Keratinocyte (primary cell): Measurements from ENCODE around the gene ST3GAL5. TPM values are rescaled to one million over a fixed set of nuclear protein-coding genes. Genes with fewer than 3 reads are reported as not detected.

Source experiments
- DNase-seq: peaks from one replicate; pipeline ENCODE4 v3.0.0-alpha.2; 2011; ENCODE audit warnings: low read depth, missing footprints, low spot score
- FAIRE-seq: peaks from 2 replicates; lab custom pipeline; 2011; peaks lifted over from hg19 to GRCh38; lab: Jason Lieb, UNC
- H2AFZ ChIP-seq: 2 replicates; pipeline ENCODE4 v1.6.0; 2012; ENCODE audit warnings: low read length, control low read depth, inconsistent platforms; ENCODE audit not compliant: control insufficient read depth
- H3K27ac ChIP-seq: 2 replicates; pipeline ENCODE4 v1.5.1; 2011; ENCODE audit warnings: low read length; ENCODE audit not compliant: control insufficient read depth, insufficient read depth
- H3K27me3 ChIP-seq: 3 replicates; pipeline ENCODE4 v1.6.0; 2011; ENCODE audit warnings: low read length; ENCODE audit not compliant: control insufficient read depth, insufficient read depth; ENCODE audit errors: extremely low read depth
- H3K36me3 ChIP-seq, 2 experiments: 2 replicates in 1 of 2; 3 replicates in 1 of 2; pipeline ENCODE4 v1.5.1; 2011; ENCODE audit warnings: low read length in 2 of 2, mild to moderate bottlenecking in 1 of 2; ENCODE audit not compliant: control insufficient read depth in 2 of 2, insufficient read depth in 2 of 2; ENCODE audit errors: extremely low read depth in 1 of 2
- H3K4me1 ChIP-seq: 3 replicates; pipeline ENCODE4 v1.5.1; 2011; ENCODE audit warnings: low read length; ENCODE audit not compliant: control insufficient read depth, insufficient read depth; ENCODE audit errors: extremely low read depth
- H3K4me2 ChIP-seq: 3 replicates; pipeline ENCODE4 v1.6.0; 2011; ENCODE audit warnings: low read depth, low read length; ENCODE audit not compliant: control insufficient read depth, insufficient read depth; ENCODE audit errors: extremely low read depth
- H3K4me3 ChIP-seq, 3 experiments: fragments of 200-600 bp in 1 of 3; sonication (generic) in 1 of 3; 2 replicates in 2 of 3; 3 replicates in 1 of 3; pipeline ENCODE4 v1.5.1; 2011 to 2016; ENCODE audit warnings: low read length in 3 of 3, mild to moderate bottlenecking in 3 of 3, control low read depth in 2 of 3, inconsistent platforms in 1 of 3, low read depth in 1 of 3, mixed read lengths in 1 of 3, mixed run types in 1 of 3, moderate library complexity in 1 of 3; ENCODE audit not compliant: control insufficient read depth in 2 of 3, insufficient read depth in 2 of 3; ENCODE audit errors: extremely low read depth in 1 of 3
- H3K79me2 ChIP-seq: 2 replicates; pipeline ENCODE4 v1.6.0; 2012; ENCODE audit warnings: low read length; ENCODE audit not compliant: control insufficient read depth, insufficient read depth
- H3K9ac ChIP-seq: 3 replicates; pipeline ENCODE4 v1.6.0; 2011; ENCODE audit warnings: low read length; ENCODE audit not compliant: control insufficient read depth, insufficient read depth; ENCODE audit errors: extremely low read depth
- H3K9me1 ChIP-seq: 3 replicates; pipeline ENCODE4 v1.6.0; 2011; ENCODE audit warnings: low read length; ENCODE audit not compliant: control insufficient read depth, insufficient read depth; ENCODE audit errors: extremely low read depth
- H3K9me3 ChIP-seq: 2 replicates; pipeline ENCODE4 v1.5.1; 2012; ENCODE audit warnings: low read depth, low read length; ENCODE audit not compliant: control insufficient read depth
- H4K20me1 ChIP-seq: 3 replicates; pipeline ENCODE4 v1.6.0; 2011; ENCODE audit warnings: low read length; ENCODE audit not compliant: control insufficient read depth, insufficient read depth; ENCODE audit errors: extremely low read depth
- EZH2 ChIP-seq: IDR thresholded peaks from one replicate; pipeline ENCODE4 v1.6.1; 2012; ENCODE audit warnings: inconsistent platforms, mild to moderate bottlenecking, low read length, moderate library complexity
- dilution Hi-C: fragments of 300-500 bp; cut with MboI; formaldehyde crosslinking; loops from one replicate; pipeline ENCODE4 v1.7.0; 2020; ENCODE audit warnings: low sequenced_read_pairs; ENCODE audit not compliant: extremely low pct_ligation_motif_present
- polyA plus RNA-seq, 5 experiments: library from polyadenylated mRNA; depleted of rRNA in 3 of 5; stranded (reverse) in 3 of 5; stranded (forward) in 1 of 5; unstranded in 1 of 5; fragments of >200 nt; gene quantifications; 1 replicate in 1 of 5; 2 replicates in 3 of 5; 3 replicates in 1 of 5; pipeline versions ENCODE4 v1.2.1 to v1.2.3, GENCODE V29; 2011 to 2012; ENCODE audit warnings: missing spikeins in 2 of 5, low read depth in 1 of 5, low replicate concordance in 1 of 5
- TF ChIP-seq, protein P1 (sequence below), 3 experiments: IDR thresholded peaks in 1 of 3; conservative IDR thresholded peaks in 1 of 3; optimal IDR thresholded peaks in 1 of 3; 2 replicates in 2 of 3; 3 replicates in 1 of 3; pipeline versions ENCODE3 to v1.5.1; 2011; ENCODE audit warnings: low read length in 3 of 3, mild to moderate bottlenecking in 3 of 3, moderate library complexity in 2 of 3, control low read depth in 1 of 3, inconsistent platforms in 1 of 3; ENCODE audit not compliant: insufficient read depth in 2 of 3; ENCODE audit errors: extremely low read depth in 1 of 3

Gene ST3GAL5
- polyA plus RNA-seq, 1 donor (not counting 4 experiments of a cell fraction or from before 2014, with no cell fraction given): 43.5 TPM

DNA sequence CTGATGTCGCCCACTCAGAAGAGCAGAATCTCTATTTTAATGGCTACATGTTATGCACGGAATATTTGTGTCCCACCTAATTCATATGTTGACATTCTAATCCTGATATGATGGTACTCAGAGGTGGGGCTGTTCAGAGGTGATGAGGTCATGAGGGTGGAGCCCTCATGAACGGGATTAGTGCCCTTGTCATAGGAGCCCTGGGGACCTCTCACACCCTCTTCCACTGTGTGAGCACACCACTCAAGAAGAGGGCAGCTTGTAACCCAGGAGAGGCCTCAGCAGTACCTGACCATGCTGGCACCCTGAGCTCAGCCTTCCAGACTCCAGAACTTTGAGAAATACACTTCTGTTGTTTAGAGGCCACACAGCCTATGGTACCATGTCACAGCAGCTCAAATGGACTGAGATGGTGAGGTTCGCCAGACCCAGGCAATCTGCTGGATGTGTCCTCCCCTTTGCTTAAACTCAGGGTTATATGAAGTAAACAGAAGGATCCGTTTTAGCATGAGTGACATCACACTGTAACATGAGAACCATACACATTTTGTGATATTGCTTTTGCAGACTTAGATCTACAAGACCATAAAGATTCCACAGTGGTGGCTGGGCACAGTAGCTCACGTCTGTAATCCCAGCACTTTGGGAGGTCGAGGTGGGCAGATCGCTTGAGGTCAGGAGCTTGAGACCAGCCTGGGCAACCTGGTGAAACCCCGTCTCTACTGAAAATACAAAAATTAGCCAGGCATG, 86.3 kb downstream of the ST3GAL5 start:
- Histone ChIP-seq H3K27ac (no peak overlapping the region), H3K9me1 (no peaks in the 10 kb centered on the region), H4K20me1 (no peaks in the 10 kb centered on the region), H3K36me3 (no peaks in the 10 kb centered on the region), H3K9me3 (no peaks in the 10 kb centered on the region), H3K79me2 (no peaks in the 10 kb centered on the region), H2AFZ (no peak overlapping the region), H3K27me3 (peaks cover 5% of the 10 kb centered on the region), H3K4me1 (peaks cover 6% of the 10 kb centered on the region), H3K9ac (no peak overlapping the region), H3K4me2 (no peak overlapping the region), H3K4me3 (no peak overlapping the region)
- dilution Hi-C loops: loop anchor here (25.0 kb wide), 1 partner anchor 90 kb away; no protein-coding TSS in a partner anchor
- FAIRE-seq (no peak), DNase-seq (no peak)
- no peak for TF ChIP-seq EZH2
- TF ChIP-seq, protein P1, sequence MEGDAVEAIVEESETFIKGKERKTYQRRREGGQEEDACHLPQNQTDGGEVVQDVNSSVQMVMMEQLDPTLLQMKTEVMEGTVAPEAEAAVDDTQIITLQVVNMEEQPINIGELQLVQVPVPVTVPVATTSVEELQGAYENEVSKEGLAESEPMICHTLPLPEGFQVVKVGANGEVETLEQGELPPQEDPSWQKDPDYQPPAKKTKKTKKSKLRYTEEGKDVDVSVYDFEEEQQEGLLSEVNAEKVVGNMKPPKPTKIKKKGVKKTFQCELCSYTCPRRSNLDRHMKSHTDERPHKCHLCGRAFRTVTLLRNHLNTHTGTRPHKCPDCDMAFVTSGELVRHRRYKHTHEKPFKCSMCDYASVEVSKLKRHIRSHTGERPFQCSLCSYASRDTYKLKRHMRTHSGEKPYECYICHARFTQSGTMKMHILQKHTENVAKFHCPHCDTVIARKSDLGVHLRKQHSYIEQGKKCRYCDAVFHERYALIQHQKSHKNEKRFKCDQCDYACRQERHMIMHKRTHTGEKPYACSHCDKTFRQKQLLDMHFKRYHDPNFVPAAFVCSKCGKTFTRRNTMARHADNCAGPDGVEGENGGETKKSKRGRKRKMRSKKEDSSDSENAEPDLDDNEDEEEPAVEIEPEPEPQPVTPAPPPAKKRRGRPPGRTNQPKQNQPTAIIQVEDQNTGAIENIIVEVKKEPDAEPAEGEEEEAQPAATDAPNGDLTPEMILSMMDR (optimal IDR thresholded peaks at IDR 0.05 in 1 of 3, IDR thresholded peaks at IDR 0.05 in 1 of 3, conservative IDR thresholded peaks at IDR 0.05 in 1 of 3; ENCODE audit: extremely low read depth in 1 of 3, insufficient read depth in 2 of 3, low read length in 3 of 3): no peak

DNA sequence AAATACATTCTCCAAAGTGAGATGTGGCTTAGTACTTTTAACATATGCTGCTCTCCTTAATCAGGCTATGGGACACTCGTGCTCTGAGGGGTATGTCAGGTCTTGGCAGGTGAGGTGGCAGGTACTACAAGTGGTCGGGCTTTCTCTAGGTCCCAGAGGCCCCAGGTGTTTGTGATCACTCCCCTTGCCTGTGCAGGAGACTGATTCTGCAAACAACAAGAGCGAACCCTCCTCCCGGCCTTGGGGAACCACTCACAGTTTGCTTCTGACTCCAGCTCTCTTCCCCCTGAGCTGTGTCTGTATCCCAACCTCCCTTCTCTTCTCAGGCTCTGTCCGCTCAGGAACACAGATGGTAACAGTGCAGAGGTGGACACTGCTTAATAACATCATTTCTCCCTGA, 86.9 kb downstream of the ST3GAL5 start:
- no peak overlapping the region for H3K4me2 ChIP-seq
- no peak for FAIRE-seq
- dilution Hi-C loops: loop anchor here (25.0 kb wide), 1 partner anchor 90 kb away; no protein-coding TSS in a partner anchor

More for the DNA sequence above, 86.9 kb downstream of the ST3GAL5 start:
- no peaks in the 10 kb centered on the region for H3K79me2 ChIP-seq
- H3K9me3 ChIP-seq: no peaks in the 10 kb centered on the region
- peaks cover 6% of the 10 kb centered on the region for H3K4me1 ChIP-seq
- no peak overlapping the region for H3K9ac ChIP-seq
- no peak for TF ChIP-seq EZH2
- TF ChIP-seq, protein P1 (optimal IDR thresholded peaks at IDR 0.05 in 1 of 3, IDR thresholded peaks at IDR 0.05 in 1 of 3, conservative IDR thresholded peaks at IDR 0.05 in 1 of 3; ENCODE audit: extremely low read depth in 1 of 3, insufficient read depth in 2 of 3, low read length in 3 of 3): no peak
- no peaks in the 10 kb centered on the region for H3K9me1 ChIP-seq
- H3K27ac ChIP-seq: no peak overlapping the region
- no peak overlapping the region for H2AFZ ChIP-seq
- DNase-seq: no peak
- no peaks in the 10 kb centered on the region for H3K36me3 ChIP-seq
- no peaks in the 10 kb centered on the region for H4K20me1 ChIP-seq
- H3K4me3 ChIP-seq: no peak overlapping the region
- H3K27me3 ChIP-seq: peaks cover 6% of the 10 kb centered on the region
